ENCODE data around the gene PIAS3. TPM values are rescaled to one million over a fixed set of nuclear protein-coding genes. Genes with fewer than 3 reads are reported as not detected.

PIAS3 gene
- total and polyA plus RNA-seq, 2 experiments from 2014 or later: 35.7 to 45.4 TPM

GRCh38 chr1:145849356-145850160, 9.3 kb downstream of the PIAS3 start:
- peaks cover 7% of the 10 kb centered on the region; the same call in 1 of the 2 replicates for H3F3A ChIP-seq (replicated peaks; ENCODE audit: low read depth)
- peaks cover 5% of the 10 kb centered on the region; the same call in 2 of the 3 replicates for H3K4me1 Mint-ChIP-seq
- H3K36me3 Mint-ChIP-seq (ENCODE audit: low read depth): peaks cover 46% of the 10 kb centered on the region
- DNase-seq (ENCODE audit: low spot score) (peak; percentile 47), ATAC-seq (peak; percentile 5; the same call in 2 of the 3 replicates)
- TF ChIP-seq JUNB (IDR thresholded peaks at IDR 0.05; ENCODE audit: unreplicated experiment): no peak
- no peak for TF ChIP-seq EZH2 (IDR thresholded peaks at IDR 0.05; ENCODE audit: low read depth, unreplicated experiment)
- TF ChIP-seq, protein P1, sequence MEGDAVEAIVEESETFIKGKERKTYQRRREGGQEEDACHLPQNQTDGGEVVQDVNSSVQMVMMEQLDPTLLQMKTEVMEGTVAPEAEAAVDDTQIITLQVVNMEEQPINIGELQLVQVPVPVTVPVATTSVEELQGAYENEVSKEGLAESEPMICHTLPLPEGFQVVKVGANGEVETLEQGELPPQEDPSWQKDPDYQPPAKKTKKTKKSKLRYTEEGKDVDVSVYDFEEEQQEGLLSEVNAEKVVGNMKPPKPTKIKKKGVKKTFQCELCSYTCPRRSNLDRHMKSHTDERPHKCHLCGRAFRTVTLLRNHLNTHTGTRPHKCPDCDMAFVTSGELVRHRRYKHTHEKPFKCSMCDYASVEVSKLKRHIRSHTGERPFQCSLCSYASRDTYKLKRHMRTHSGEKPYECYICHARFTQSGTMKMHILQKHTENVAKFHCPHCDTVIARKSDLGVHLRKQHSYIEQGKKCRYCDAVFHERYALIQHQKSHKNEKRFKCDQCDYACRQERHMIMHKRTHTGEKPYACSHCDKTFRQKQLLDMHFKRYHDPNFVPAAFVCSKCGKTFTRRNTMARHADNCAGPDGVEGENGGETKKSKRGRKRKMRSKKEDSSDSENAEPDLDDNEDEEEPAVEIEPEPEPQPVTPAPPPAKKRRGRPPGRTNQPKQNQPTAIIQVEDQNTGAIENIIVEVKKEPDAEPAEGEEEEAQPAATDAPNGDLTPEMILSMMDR (conservative IDR thresholded peaks at IDR 0.05; ENCODE audit: low read depth in 2 of 2): peak; percentile 77 to 82
- no peak for TF ChIP-seq NANOG (IDR thresholded peaks at IDR 0.05; ENCODE audit: borderline replicate concordance)
- no peak for TF ChIP-seq REST (IDR thresholded peaks at IDR 0.05; ENCODE audit: unreplicated experiment)
- peaks cover 6% of the 10 kb centered on the region for H3K27me3 Mint-ChIP-seq (ENCODE audit: insufficient read depth, low read depth, poor library complexity)
- H3K36me3 ChIP-seq (ENCODE audit: insufficient read depth): peaks cover 21% of the 10 kb centered on the region
- H3K4me1 ChIP-seq (ENCODE audit: insufficient read depth): no peaks in the 10 kb centered on the region; the same call in 1 of the 2 replicates
- H3K27me3 ChIP-seq (ENCODE audit: insufficient read depth): no peaks in the 10 kb centered on the region
- no peak overlapping the region for H3K4me3 ChIP-seq
- H3K27ac ChIP-seq (ENCODE audit: low read depth): no peak overlapping the region
- H2AFZ ChIP-seq: no peak overlapping the region
- H3K79me2 ChIP-seq (replicated peaks; ENCODE audit: insufficient read depth): no peaks in the 10 kb centered on the region
- peaks cover 3% of the 10 kb centered on the region; the same call in 1 of the 2 replicates for H4K20me1 ChIP-seq (replicated peaks; ENCODE audit: insufficient read depth)
- no peak overlapping the region for H3K4me2 ChIP-seq
- H3K9me2 ChIP-seq (ENCODE audit: insufficient read depth): no peaks in the 10 kb centered on the region
- no peaks in the 10 kb centered on the region for H3K9me3 Mint-ChIP-seq
- no peak overlapping the region for H3K4me3 Mint-ChIP-seq
- no peak overlapping the region for H3K27ac Mint-ChIP-seq

DNA sequence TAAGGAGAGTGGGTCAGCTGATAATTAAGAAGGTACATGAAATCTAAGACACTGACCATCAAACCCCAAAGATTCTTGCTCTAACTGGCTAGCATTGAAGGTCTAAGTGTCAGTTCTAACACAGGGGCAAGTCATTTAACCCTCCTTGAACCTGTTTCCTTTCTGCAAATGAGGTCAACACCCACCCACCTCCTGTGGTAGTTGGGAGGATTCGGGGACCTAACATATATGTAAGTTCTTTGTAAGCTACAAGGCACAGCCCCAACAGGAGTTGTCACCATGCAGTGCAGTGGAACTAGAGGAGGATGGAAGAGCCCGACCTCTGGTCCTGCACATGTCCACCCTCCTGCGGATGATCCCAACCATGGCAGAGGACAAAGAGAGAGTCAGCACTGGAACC, 11.1 kb downstream of the PIAS3 start:
- no peaks in the 10 kb centered on the region; the same call in 1 of the 2 replicates for H3K4me1 ChIP-seq (ENCODE audit: insufficient read depth)
- no peak for ATAC-seq
- no peaks in the 10 kb centered on the region for H3K9me2 ChIP-seq (ENCODE audit: insufficient read depth)
- H3K79me2 ChIP-seq (replicated peaks; ENCODE audit: insufficient read depth): no peaks in the 10 kb centered on the region
- no peak overlapping the region for H2AFZ ChIP-seq
- H3K27me3 Mint-ChIP-seq (ENCODE audit: insufficient read depth, low read depth, poor library complexity): peaks cover 2% of the 10 kb centered on the region
- H3K36me3 ChIP-seq (ENCODE audit: insufficient read depth): peaks cover 11% of the 10 kb centered on the region
- H3K9me3 Mint-ChIP-seq: no peaks in the 10 kb centered on the region
- no peak overlapping the region for H3K27ac Mint-ChIP-seq
- H3K27me3 ChIP-seq (ENCODE audit: insufficient read depth): no peaks in the 10 kb centered on the region
- DNase-seq (ENCODE audit: low spot score): no peak
- H3K27ac ChIP-seq (ENCODE audit: low read depth): no peak overlapping the region
- no peak overlapping the region for H3K4me2 ChIP-seq
- peaks cover 3% of the 10 kb centered on the region; the same call in 1 of the 2 replicates for H4K20me1 ChIP-seq (replicated peaks; ENCODE audit: insufficient read depth)
- H3F3A ChIP-seq (replicated peaks; ENCODE audit: low read depth): peaks cover 9% of the 10 kb centered on the region; the same call in 1 of the 2 replicates
- peaks cover 5% of the 10 kb centered on the region; the same call in 2 of the 3 replicates for H3K4me1 Mint-ChIP-seq
- H3K4me3 Mint-ChIP-seq: no peak overlapping the region
- H3K4me3 ChIP-seq: no peak overlapping the region
- H3K36me3 Mint-ChIP-seq (ENCODE audit: low read depth): peaks cover 36% of the 10 kb centered on the region
- TF ChIP-seq REST (IDR thresholded peaks at IDR 0.05; ENCODE audit: unreplicated experiment) (no peak), CREB1 (CRISPR knock-in tag; IDR thresholded peaks at IDR 0.05; ENCODE audit: low read depth) (no peak), EZH2phosphoT487 (IDR thresholded peaks at IDR 0.05; ENCODE audit: unreplicated experiment) (no peak), EZH2 (IDR thresholded peaks at IDR 0.05; ENCODE audit: low read depth, unreplicated experiment) (no peak), ZNF331 (CRISPR knock-in tag; IDR thresholded peaks at IDR 0.05; ENCODE audit: low read depth) (no peak), STAT1 (IDR thresholded peaks at IDR 0.05; ENCODE audit: unreplicated experiment) (no peak)
